Measurements from ENCODE around the gene YPEL2.

- TF ChIP-seq TAF1 (IDR thresholded peaks at IDR 0.05; ENCODE audit: borderline replicate concordance, low read depth, low read length) (no peak), POLR2A (IDR thresholded peaks at IDR 0.05; ENCODE audit: low read depth, low read length) (no peak)
Observed at GRCh38 chr17:59353106-59353854, 21.8 kb downstream of the YPEL2 start.

Measured in GM12892 (cell line).